DOHH2 (cell line): ENCODE measurements around the gene STK36.

ENCODE experiments used
- CTCF ChIP-seq: fragments of 200-600 bp; sonication (generic); IDR thresholded peaks from one replicate; pipeline ENCODE4 v1.5.1; 2014; ENCODE audit warnings: antibody characterized with exemption, mild to moderate bottlenecking, low read depth, low read length; ENCODE audit not compliant: poor library complexity, severe bottlenecking
- EZH2phosphoT487 ChIP-seq: fragments of 200-600 bp; sonication (generic); IDR thresholded peaks from 2 replicates; pipeline ENCODE4 v1.6.1; 2017; ENCODE audit warnings: borderline replicate concordance, mild to moderate bottlenecking, antibody characterized with exemption, low read length, moderate library complexity, mixed read lengths

GRCh38 chr2:218748741-218749441, 77.0 kb downstream of the STK36 start:
- TF ChIP-seq CTCF (no peak), EZH2phosphoT487 (no peak)
